Renal cortical epithelial cell (primary cell): Measurements from ENCODE around the gene P2RY8. TPM values are rescaled to one million over a fixed set of nuclear protein-coding genes. Genes with fewer than 3 reads are reported as not detected.
"Not testable (repeated sequence)": the region's sequence is repeated elsewhere in the genome, so short reads cannot be mapped to it uniquely, and the experiment has no call there.

Source experiments
- DNase-seq: peaks from one replicate; pipeline ENCODE4 v3.0.0-alpha.2; 2011; ENCODE audit warnings: low read depth
- total RNA-seq: library from RNA; depleted of rRNA; stranded (reverse); fragments of >200 nt; gene quantifications from 2 replicates; pipeline ENCODE4 v1.2.3, GENCODE V29; 2014

The P2RY8 gene
- total RNA-seq, 1 donor from 2014 or later: under 0.01 TPM

DNA sequence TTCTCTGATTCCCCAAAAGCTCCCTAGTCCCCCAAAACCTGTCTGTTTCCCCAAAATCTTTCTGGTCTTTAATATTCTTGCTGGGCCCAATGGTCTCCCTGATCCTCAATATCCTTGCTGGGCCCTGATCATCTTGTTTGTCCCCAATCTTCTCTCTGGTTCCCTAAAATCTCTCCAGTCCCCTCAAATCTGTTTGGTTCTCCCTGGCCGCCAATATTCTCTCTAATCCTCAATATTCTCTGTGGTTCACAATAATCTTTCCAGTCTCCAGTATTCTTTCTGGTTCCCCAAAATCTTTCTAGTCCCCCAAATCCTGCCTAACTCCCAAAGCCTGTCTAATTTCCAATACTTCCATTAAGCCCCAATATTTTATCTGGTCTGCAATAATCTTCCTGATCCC is 18.5 kb downstream of the P2RY8 start:
- DNase-seq: no peak

DNA sequence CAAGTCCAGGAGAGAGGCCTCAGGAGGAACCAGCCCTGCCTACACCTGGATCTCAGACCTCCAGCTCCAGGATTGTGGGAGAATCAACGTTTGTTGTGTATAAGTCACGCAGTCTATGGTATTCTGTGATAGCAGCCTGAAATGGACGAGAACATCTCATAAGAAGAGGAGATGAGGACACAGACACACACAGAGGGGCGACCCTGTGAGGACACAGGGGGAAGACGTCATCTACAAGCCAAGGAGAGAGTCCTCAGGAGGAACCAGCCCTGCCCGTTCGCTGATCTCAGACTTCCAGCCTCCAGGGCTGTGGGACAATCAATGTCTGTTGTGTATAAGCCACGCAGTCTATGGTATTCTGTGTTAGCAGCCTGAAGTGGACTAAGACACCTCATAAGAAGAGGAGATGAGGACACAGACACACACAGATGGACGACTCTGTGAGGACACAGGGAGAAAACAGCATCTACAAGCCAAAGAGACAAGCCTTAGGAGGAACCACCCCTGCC is 20.3 kb downstream of the P2RY8 start:
- no peak for DNase-seq

DNA sequence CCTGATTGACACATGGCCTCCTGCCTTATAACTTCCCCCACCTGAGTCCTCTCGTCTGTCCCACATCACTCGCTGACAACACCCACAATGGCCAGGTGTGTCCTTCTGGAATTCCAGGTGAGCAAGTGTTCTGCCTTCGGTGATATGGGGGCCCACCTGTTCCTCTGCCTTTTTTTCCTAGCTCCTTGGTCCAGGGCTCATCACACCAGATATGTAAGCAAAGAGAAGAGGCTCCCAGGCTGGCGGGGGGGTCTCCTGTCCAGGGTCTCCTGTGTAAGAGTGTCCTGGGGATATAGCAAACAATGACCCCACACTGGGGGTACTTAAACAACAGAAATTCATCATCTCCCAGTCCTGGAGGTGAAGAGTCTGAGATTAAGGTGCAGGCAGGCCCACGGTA is 25.2 kb downstream of the P2RY8 start:
- no peak for DNase-seq

DNA sequence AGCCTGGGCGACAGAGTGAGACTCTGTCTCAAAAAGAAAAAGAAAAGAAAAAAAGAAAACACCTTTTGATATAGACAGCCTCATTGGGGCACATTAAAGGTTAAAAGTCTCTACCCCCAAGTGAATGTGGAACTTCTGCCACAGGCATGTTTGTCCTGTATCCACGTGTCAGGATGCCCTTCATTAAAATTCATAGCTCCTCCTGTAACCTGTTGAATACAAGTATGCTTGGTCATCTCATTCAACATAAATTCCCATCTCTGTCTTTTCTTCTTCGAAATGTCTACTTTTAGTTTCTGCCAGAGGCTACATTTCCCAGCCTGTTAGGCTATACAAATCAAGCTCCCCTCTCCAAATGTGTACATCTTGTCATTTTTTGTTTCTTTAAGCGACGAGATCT is 25.8 kb downstream of the P2RY8 start:
- DNase-seq: no peak

DNA sequence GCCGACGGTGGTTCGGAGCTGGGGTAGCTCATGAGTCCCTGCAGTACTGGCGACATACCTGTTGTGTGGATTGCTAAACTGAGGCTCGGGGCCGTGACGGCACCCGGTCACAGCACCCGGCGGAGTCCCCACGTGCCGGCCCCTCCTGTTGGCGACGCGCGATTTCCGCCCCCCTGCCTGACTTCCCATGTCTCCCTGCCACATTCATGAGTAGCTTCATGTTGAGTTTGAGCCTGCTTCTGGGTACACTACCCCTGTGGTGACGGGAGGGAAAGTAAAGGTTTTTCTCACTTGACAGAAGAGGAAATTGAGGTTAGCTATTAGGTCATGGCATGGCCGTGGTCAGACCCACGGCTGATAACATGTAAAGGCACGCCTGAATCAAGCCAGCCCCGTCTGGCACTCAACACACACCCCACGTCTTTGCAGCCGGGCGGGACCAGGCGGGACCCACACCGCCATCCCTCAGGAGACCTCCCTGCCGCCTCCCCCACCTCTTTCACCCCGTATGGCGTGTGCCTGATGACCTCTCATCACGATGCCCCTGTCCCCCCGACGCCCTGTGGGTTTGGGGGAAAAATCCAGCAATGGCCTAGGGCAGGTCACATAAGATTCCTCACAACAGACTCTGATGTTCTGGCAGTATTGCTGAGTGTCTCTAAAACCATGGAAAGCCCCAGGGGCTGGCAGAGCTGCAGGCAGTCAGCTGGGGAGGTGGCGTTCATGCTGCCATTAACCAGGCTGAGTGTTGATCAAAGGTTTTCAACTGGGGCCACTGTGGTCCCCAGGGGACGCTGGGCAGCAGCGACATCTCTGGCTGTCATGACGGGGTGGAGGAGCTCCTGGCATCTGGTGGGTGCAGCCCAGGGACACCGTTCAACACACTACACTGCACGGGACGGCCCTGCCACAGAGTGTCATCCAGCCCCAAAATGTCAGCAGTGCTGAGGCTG is 29.2 kb downstream of the P2RY8 start:
- no peak for DNase-seq

DNA sequence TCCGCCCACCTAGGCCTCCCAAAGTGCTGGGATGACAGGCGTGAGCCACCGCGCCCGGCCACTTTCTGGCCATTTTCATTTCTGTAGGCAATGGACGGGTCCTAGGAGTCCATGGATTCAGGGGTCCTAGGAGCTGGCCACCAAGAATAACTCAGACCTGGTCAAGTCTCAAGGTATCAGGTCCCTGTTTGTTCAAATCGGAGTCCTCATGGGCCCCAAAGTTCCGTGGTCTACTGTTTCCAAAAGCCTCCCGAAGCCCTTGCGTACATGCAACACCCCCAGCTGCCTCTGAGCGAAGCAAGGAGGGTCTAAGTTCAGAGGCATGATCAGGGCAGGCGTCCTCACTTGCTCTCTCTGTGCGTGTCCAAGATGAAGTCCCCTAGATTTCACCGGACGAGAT is 30.1 kb downstream of the P2RY8 start:
- no peak for DNase-seq

DNA sequence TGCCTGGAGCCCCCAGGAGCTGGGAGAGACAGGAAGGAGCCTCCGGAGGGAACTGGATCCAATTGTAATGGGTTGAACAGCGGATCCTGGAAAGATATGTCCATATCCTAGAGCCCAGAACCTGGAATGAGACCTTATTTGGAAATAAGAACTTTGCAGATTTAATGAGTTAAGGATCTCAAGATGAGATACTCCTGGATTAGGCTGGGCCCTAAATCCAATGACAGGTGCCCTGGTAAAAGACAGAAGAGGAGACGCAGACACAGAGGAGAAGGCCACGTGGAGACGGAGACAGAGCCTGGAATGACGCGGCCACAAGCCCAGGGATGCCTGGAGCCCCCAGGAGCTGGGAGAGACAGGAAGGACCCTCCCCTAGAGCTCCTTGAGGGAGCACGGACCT is 34.1 kb downstream of the P2RY8 start:
- DNase-seq: no peak

DNA sequence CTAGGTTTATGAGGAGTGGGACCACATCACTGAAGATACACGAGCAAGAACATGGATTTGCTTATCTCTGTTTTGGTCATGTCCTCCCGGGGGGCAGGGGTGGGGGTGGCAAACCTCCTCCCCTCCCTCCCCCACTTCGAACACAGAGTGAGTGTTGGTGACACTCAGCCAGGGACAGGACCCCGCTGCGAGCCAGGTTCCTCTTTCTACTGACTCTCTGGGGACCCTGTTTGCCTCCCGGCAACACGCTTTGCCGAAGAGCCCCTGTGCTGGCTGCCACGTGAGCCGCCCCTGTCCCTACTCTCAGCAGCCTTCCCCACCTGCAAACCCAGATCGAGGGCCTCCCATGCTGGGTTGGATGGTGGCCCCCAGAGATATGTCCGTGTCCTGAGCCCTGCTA is 34.7 kb downstream of the P2RY8 start:
- DNase-seq: no peak

DNA sequence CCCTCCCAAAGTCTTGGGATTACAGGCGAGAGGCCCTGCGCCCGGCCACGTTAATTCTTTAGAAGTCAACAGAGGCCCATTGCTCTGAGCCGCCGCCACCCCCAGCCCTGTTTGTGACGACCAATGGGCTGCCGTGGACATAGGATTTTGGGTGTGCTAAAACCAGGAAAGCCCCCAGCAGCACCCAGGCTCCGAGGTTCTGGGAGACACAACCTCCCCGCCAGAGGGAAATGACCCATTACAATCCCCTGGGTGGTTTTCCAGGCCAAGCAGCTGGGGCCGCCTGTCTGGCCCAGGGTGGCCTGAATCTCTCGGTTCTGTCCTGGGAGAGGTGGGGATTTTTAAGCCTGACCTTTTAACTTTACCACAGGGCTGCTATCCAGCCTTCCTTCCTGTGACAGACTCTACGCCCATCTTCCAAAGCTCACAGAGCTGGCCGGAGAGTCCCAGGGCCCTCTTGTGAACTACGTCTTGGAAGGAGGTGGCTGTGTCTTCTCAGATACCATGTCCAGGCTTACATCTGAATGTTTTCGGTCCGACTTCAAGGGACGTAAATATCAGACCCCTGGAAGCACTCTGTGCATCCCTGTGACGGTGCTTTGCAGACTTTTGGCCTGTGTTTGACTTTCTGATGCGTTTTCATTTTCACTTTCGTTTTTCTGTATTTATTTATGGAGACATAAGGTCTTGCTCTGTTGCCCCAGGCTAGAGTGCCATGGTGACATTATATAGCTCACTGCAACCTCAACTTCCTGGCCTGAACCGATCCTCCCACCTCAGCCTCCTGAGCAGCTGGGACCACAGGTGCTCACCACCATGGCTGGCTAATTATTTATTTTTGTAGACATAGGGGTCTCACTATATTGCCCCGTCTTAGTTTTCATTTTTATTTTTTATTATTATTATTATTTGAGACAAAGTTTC is 36.0 kb downstream of the P2RY8 start:
- no peak for DNase-seq

DNA sequence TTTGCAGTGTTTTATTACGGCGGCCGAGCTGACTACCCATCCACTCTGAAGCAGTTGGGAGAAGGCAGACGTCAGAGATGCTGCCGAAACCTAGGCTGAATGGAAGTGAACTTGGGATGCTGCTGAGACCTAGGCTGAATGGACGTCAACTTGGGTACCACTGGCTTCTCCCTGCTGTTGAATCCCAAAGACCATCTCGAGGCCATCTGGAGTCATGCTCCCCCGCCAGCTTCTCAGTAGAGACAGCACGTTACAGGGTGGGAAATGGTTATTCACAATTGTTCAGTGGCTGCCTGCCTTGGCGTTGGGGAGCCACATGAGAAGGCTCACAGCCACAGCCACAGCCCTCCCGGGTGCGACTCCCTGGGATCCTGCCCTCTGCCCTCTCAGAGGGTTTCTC is 40.9 kb downstream of the P2RY8 start:
- DNase-seq: no peak

DNA sequence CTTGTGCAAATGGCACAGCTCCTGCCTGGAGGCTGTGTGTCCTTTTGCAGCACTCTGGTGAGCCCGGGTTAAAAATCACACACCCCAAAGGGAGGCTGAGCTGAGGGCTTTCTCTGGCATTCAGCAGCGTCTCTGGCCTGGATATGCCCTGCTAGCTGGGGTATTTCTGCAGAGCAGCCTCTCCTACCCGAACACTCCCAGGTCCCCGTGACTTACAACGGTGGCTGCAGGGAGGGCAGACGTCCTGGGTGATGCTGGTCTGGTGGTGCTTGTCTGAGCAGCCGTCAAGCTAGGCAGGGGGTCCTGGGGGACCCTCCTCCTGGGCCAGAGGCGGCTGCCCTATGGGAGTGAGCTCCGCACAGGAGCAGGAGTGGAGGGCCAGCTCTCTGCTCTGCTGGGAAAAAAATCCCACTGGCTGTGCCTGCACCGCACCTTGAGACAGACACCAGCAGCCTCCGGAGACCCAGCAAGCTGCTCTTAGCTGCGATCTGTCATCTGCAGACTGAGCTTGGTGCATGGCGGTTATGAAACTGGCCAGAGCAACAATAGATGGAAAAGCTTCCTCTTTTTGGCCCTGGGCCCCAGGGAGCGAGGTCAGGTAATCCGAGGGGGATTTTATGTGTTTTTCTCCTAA is 43.0 kb downstream of the P2RY8 start:
- DNase-seq: no peak

DNA sequence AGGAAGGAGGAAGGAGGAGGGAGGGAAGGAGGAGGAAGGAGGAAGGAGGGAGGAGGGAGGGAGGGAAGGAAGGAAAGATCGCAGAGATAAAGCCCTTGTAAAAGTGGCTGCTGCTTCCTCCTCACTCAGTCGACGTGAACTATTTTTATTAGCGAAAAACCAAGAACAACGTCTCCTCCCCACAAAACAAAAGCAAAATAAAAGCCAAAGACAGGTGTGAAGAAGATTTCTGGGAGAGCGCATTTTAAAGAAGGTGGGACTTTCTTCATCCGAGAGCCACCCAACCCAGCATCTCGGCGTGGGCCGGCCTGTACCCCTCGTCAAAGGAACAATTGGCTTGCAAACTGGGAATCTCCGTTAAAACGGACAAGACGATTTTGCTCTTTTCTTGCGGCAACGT is 43.6 kb downstream of the P2RY8 start:
- no peak for DNase-seq

DNA sequence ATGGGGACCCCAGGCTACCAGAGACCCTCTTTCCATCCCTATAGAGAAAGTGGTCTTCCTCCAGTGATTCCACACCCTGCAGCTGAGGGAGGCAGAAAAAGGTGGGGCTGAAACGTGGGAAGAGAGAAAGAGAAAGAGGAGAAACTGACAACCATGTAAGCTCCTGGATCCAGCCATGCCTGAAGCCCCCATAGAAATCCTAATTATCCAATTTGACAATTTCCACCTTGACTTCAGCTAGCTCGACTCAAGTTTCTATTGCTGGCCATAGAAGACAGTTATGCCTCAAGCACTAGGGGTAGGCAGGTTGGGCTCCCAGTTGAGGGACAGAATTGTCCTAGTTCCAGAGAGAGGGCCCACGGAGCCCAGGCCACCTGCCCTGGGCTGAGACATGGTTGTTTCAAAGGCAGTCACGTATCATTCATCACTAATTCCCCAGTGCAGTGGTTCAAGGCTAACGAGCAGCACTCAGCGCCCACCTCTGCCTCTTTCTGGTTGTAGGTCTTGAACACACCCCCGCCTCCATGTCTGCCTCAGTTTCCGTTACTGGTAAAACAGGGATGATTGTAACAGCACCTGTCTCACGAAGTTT is 44.5 kb downstream of the P2RY8 start:
- DNase-seq: no peak

DNA sequence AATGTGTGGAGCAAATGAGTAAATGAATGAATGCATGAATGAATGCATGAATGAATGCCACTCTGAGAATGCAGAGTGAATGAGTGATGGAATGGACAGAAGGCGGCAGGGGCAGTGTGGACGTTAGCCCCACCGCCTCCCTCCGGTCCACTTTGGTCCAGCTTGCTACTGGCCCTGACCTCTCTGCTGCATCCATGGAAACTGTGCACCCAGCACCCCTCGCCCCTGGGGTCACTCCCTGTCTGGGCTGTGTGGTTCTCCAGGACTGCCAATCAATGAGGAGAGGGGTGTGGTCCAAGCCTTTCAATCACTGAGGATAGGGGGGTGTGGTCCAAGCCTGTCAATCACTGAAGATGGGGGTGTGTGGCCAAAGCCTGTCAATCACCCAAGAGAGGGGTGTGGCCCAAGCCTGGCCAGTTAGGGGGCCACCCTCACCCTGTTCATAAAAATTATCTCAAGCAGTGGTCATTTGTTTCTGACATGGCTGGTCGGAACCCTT is 45.1 kb downstream of the P2RY8 start:
- DNase-seq: no peak

DNA sequence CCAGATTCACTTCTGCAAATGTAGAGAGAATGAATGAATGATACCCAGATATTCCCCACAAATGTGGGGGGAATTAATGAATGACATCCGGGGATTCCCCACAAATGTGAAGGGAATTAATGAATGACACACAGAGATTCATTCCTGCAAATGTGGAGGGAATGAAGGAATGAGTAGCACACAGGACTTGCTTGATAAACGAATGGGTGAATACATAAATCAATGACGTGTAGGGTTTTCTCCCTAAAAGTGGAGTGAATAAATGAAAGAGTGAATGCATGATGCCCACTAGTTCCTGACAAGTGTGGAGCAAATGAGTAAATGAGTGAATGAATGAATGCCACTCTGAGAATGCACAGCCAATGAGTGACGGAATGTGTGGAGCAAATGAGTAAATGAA is 45.7 kb downstream of the P2RY8 start:
- DNase-seq: not testable (repeated sequence)

DNA sequence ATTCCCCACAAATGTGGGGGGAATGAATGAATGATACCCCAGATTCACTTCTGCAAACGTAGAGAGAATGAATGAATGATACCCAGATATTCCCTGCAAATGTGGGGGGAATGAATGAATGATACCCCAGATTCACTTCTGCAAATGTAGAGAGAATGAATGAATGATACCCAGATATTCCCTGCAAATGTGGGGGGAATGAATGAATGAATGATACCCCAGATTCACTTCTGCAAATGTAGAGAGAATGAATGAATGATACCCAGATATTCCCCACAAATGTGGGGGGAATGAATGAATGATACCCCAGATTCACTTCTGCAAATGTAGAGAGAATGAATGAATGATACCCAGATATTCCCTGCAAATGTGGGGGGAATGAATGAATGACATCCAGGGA is 46.3 kb downstream of the P2RY8 start:
- not testable (repeated sequence) for DNase-seq

DNA sequence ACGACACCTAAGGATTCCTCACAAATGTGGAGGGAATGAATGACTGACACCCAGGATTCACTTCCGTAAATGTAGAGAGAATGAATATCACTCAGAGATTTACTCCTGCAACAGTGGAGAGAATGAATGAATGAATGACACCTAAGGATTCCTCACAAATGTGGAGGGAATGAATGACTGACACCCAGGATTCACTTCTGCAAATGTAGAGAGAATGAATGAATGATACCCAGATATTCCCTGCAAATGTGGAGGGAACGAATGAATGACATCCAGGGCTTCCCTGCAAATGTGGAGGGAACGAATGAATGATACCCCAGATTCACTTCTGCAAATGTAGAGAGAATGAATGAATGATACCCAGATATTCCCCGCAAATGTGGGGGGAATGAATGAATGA is 47.6 kb downstream of the P2RY8 start:
- not testable (repeated sequence) for DNase-seq

DNA sequence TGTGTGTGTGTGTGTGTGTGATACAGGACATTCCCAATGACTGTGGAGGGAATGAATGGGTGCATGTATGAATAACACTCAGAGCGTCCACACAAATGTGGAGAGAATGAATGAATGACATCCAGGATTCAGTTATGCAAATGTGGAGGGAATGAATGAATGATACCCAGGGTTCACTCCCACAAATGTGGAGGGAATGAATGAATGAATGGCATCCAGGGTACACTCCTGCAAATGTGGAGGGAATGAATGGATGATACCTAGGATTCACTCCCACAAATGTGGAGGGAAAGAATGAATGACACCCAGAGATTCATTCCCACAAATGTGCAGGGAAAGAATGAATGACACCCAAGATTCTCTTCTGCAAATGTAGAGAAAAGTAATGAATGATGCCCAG is 48.2 kb downstream of the P2RY8 start:
- DNase-seq: no peak

DNA sequence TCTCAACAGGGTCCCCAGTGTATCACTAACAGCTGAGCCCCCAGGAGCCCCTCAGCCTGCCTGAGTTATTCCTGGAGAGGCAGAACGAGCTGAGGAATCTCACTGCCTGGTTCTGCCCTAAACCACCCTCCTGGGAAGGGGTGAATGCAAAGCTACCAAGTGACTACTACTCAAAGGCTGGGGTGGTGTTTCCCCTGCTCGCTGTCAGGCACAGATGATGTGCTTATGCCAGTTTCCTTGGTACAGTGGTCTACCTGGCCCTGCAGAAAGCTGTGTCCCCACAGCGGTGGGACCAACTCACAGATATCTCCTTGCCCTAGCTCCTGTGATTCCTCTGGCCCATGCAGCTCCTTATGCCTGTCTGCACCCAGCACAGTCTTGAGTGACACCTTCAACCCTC is 48.8 kb downstream of the P2RY8 start:
- DNase-seq: no peak

DNA sequence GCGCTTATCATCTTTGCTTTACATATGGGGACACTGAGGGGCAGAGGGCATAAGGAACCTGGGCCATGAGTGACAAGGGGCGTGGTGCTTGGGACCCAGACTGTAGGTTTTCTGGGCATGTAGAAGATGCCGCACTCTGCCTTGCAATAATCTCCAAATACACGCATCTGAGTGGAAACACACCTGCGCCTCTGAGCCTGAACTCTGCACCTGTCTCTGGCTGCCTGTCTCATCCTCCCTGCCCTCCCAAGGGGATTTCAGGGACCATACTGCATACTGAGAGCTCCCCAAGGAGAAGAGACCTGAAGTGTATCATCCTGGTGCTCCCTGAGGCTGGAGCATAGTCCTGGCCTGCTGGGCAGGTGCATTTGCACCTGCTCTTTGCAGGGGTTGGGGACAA is 49.6 kb downstream of the P2RY8 start:
- DNase-seq: no peak

DNA sequence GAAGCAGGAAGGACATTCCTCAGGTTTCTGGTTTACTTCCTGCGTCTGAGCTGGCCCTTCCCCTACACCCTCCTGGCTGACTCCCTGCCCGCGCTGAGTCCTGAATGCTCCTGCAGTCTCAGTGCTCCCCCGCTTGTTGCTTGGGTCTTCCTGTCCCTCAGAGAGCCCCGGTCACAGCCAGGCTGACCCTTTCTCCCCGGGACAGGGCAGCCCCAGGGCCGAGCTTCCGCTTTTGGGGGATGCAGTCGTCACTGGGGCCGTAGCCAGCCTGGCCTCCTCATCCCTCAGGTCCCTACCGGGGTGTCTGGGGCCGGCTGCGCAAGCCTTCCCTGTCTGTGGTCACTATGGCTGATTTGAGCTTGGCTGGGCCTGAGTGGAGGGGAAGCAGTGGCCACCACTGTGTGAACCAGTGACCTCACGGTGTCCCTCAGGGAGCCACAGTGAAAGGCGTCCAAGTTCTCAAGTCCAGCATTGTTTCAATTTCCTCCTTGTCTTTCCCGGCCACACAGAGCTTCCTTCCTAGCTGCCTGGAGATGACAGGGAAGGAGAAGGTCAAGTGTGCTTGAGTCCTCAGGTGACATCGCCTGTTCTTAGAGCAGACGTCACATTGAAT is 50.1 kb downstream of the P2RY8 start:
- no peak for DNase-seq
